Lower leg skin (tissue), 4 donors: Measurements from ENCODE around the gene ARMC2. TPM values are rescaled to one million over a fixed set of nuclear protein-coding genes. Genes with fewer than 3 reads are reported as not detected.

ENCODE experiments used
- DNase-seq, 2 donors: peaks; one replicate each; pipeline ENCODE4 v3.0.0-alpha.2; 2019; ENCODE audit warnings: low spot score in 2 of 2
- H3K4me3 ChIP-seq: fragments of 200-600 bp; sonication (generic); 2 replicates; pipeline ENCODE4 v1.5.1; 2017; ENCODE audit warnings: mild to moderate bottlenecking, low read depth; ENCODE audit not compliant: poor library complexity, severe bottlenecking
- CTCF ChIP-seq, 3 donors: fragments of 450-650 bp; IDR thresholded peaks; one replicate each; pipeline ENCODE4 v1.5.1; 2016; ENCODE audit warnings: antibody characterized with exemption in 3 of 3, mild to moderate bottlenecking in 3 of 3, moderate library complexity in 2 of 3
- POLR2A ChIP-seq, 2 donors: fragments of 450-650 bp; IDR thresholded peaks; one replicate each; pipeline ENCODE4 v1.6.1; 2016 to 2017; ENCODE audit warnings: antibody characterized with exemption in 2 of 2, mild to moderate bottlenecking in 1 of 2, moderate library complexity in 1 of 2
- WGBS, 2 donors: methylation state at CpG; one replicate each; pipeline ENCODE4 v1.1.5; 2018; 5-methylcytosine and 5-hydroxymethylcytosine counted together
- intact Hi-C: fragments of 100-400 bp; cut with DNase I; formaldehyde crosslinking; loops from one replicate; pipeline ENCODE4 v1.15.0; 2023; ENCODE audit warnings: low total_unique reads
- total RNA-seq, 4 donors: library from RNA; depleted of rRNA; stranded (reverse); fragments of >200 nt; gene quantifications; one replicate each; pipeline ENCODE4 v1.1.0, GENCODE V29; 2016

ARMC2 gene
- total RNA-seq, 4 donors from 2014 or later: 0.34 to 2.0 (median 1.2) TPM

GRCh38 chr6:108961077-108961476, 112.9 kb downstream of the ARMC2 start:
- intact Hi-C loops: no loop called here

GRCh38 chr6:108961985-108962384, 113.8 kb downstream of the ARMC2 start:
- WGBS, 2 donors: 73 to 74% methylated on average over 6 of the region's 6 CpGs

More at GRCh38 chr6:108961077-108961476, 112.9 kb downstream of the ARMC2 start:
- H3K4me3 ChIP-seq: no peak overlapping the region
- TF ChIP-seq CTCF (IDR thresholded peaks at IDR 0.05) (no peak), POLR2A (IDR thresholded peaks at IDR 0.05) (no peak)
- DNase-seq: no peak
- 97 to 98% methylated on average over 14 of the region's 14 CpGs for WGBS, 2 donors

GRCh38 chr6:108966251-108966650, 118.0 kb downstream of the ARMC2 start:
- no peak overlapping the region for H3K4me3 ChIP-seq
- DNase-seq: no peak
- WGBS, 2 donors: 95 to 96% methylated on average over 5 of the region's 5 CpGs

More at GRCh38 chr6:108961985-108962384, 113.8 kb downstream of the ARMC2 start:
- no peak overlapping the region for H3K4me3 ChIP-seq
- intact Hi-C loops: no loop called here
- no peak for TF ChIP-seq CTCF (IDR thresholded peaks at IDR 0.05)
- TF ChIP-seq POLR2A (IDR thresholded peaks at IDR 0.05): no peak
- no peak for DNase-seq

GRCh38 chr6:108966855-108967755, 118.9 kb downstream of the ARMC2 start:
- no peak for TF ChIP-seq CTCF (IDR thresholded peaks at IDR 0.05)
- no peak for TF ChIP-seq POLR2A (IDR thresholded peaks at IDR 0.05)
- 62 to 81% methylated on average over 12 of the region's 12 CpGs for WGBS, 2 donors
- no peak overlapping the region for H3K4me3 ChIP-seq
- intact Hi-C loops: no loop called here
- DNase-seq: no peak

More at GRCh38 chr6:108966251-108966650, 118.0 kb downstream of the ARMC2 start:
- intact Hi-C loops: no loop called here
- TF ChIP-seq CTCF (IDR thresholded peaks at IDR 0.05): no peak
- TF ChIP-seq POLR2A (IDR thresholded peaks at IDR 0.05): no peak

- H3K4me3 ChIP-seq: no peak overlapping the region
- no peak for DNase-seq
- TF ChIP-seq POLR2A (IDR thresholded peaks at IDR 0.05): no peak
- no peak for TF ChIP-seq CTCF (IDR thresholded peaks at IDR 0.05)
- intact Hi-C loops: no loop called here
- WGBS, 2 donors: 80 to 88% methylated on average over 14 of the region's 14 CpGs
Measured at GRCh38 chr6:108968325-108969316, 120.4 kb downstream of the ARMC2 start.
